ENCODE data around the gene SERTAD1. TPM values are rescaled to one million over a fixed set of nuclear protein-coding genes. Genes with fewer than 3 reads are reported as not detected.
A peak's percentile ranks its signal among the peaks of the same experiment; 100 is the strongest.
"Not testable (repeated sequence)": the region's sequence is repeated elsewhere in the genome, so short reads cannot be mapped to it uniquely, and the experiment has no call there.

The SERTAD1 gene
- total RNA-seq (2014; rRNA removed; shearing (Covaris generic)), result 4.4 and 5.3 TPM in 2 replicates

GRCh38 chr19:40425450-40426287 lies at the start of gene SERTAD1:
Gene SERTAD1, minus strand, starts transcription at chr19:40425992. Its CDS starts 2,446 bp downstream, at chr19:40423546.
- Histone ChIP-seq H3K4me3 (peak within 1 kb of the TSS; percentile 81), H3K9me3 (replicated peaks) (no peaks in the 10 kb centered on the region), H3K27ac (peak within 1 kb of the TSS; percentile 89), H3K4me1 (peaks cover 4% of the 10 kb centered on the region; the same call in 1 of the 2 replicates), H3K27me3 (no peaks in the 10 kb centered on the region), H3K36me3 (no peaks in the 10 kb centered on the region)
- peak; percentile 100 for DNase-seq

GRCh38 chr19:40474737-40475136 lies 48.9 kb upstream of the SERTAD1 start:
- Histone ChIP-seq H3K36me3 (no peaks in the 10 kb centered on the region), H3K4me1 (peaks cover 4% of the 10 kb centered on the region; the same call in 1 of the 2 replicates)
- no peak for DNase-seq

DNA sequence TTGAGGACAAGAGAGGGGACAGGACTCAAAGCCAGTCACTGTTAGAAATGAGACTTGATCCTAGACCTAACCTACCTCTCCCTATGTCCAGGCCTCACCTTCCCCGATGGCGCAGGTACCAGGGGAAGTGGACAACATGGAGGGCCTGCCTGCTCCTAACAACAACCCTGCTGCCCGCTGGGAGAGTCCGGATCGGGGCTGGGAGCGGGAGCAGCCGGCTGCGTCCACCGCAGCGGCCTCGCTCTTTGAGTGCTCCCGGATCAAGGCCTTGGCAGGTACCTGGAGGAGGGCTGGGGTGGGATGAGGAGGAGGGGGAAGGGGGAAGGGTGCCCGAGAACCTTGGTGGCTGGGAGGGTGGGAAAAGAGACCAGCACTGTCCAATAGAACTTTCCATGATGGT lies 46.7 kb upstream of the SERTAD1 start:
- no peak for DNase-seq
- Histone ChIP-seq H3K9me3 (replicated peaks) (no peaks in the 10 kb centered on the region), H3K4me3 (no peak overlapping the region), H3K27ac (no peak overlapping the region), H3K36me3 (no peaks in the 10 kb centered on the region), H3K27me3 (0 out of 2 replicates have a peak, but pooled peaks cover 2% of the 10 kb centered on the region), H3K4me1 (no peaks in the 10 kb centered on the region)

More at GRCh38 chr19:40474737-40475136, 48.9 kb upstream of the SERTAD1 start:
- Histone ChIP-seq H3K9me3 (replicated peaks) (no peaks in the 10 kb centered on the region), H3K27ac (no peak overlapping the region), H3K27me3 (peaks cover 5% of the 10 kb centered on the region; the same call in 1 of the 2 replicates), H3K4me3 (no peak overlapping the region)

GRCh38 chr19:40471111-40471510 lies 45.3 kb upstream of the SERTAD1 start:
- Histone ChIP-seq H3K9me3 (replicated peaks) (no peaks in the 10 kb centered on the region), H3K27ac (no peak overlapping the region), H3K27me3 (0 out of 2 replicates have a peak, but pooled peaks cover 2% of the 10 kb centered on the region), H3K36me3 (no peaks in the 10 kb centered on the region), H3K4me1 (peaks cover 2% of the 10 kb centered on the region; the same call in 1 of the 2 replicates), H3K4me3 (no peak overlapping the region)
- no peak for DNase-seq

DNA sequence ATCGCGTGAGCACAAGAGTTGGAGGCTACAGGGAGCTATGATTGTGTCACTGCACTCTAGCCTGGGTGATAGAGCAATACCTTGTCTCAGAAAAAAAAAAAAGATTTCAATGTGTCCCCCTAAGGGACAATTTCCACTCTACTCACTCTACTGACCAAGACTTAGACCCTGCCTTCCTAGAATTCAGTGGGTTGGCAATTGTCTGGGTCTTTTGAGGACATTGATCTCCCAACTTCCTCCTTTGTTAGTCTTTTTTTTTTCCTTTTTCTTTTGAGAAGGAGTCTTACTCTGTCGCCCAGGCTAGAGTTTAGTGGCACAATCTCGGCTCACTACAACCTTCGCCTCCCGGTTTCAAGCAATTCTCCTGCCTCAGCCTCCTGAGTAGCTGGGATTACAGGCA lies 43.2 kb upstream of the SERTAD1 start:
- Histone ChIP-seq H3K9me3 (replicated peaks) (no peaks in the 10 kb centered on the region), H3K27ac (no peak overlapping the region), H3K36me3 (no peaks in the 10 kb centered on the region), H3K27me3 (no peaks in the 10 kb centered on the region), H3K4me3 (no peak overlapping the region), H3K4me1 (peaks cover 2% of the 10 kb centered on the region; the same call in 1 of the 2 replicates)
- DNase-seq, result no peak

DNA sequence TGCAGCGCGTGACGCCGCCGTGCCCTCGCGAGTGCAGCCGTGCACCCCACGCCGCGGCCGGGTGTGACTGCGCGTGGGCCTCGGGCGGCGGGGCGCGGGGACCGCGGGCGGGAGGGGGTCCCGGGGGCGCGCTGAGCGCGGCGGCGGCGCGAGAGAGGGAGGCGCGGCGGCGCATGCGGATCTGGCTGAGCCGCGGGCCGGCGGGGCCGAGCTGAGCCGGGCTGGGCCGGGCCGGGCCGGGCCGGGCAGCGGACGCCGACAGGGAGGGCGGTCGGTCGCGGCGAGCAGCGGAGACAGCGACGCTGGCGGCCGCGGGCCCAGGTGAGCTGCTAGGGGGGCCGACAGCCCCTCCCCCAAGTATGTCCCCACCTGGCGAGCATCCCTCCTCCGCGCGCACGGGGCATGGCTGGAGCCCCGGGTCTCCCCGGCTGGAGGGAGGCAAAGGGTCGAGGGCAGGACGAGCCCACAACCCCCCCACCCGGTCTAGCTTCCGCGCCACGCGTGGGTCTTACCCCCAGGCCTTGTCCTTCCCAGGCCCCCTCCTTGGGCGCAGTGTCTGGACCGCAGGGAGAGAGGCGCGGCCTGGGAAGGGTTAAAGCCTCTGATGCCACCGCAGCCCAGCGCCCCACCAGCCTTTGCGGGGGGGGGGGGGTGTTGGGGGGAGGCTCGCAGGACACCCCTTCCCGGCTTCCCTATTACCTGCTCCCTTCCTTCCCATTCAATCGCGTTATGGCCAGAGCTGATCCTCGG lies 41.4 kb upstream of the SERTAD1 start, which contains the start of gene SPTBN4:
Gene SPTBN4, plus strand, starts transcription at position 17 of the 750 bp plus-strand sequence. CDS start 5,621 bp downstream, outside the sequence.
- Histone ChIP-seq H3K27me3 (no peaks in the 10 kb centered on the region), H3K9me3 (replicated peaks) (no peaks in the 10 kb centered on the region), H3K36me3 (no peaks in the 10 kb centered on the region), H3K4me3 (peak within 1 kb of the TSS; percentile 55), H3K27ac (no peak within 1 kb of the TSS), H3K4me1 (peaks cover 2% of the 10 kb centered on the region; the same call in 1 of the 2 replicates)
- no peak for DNase-seq

GRCh38 chr19:40466219-40466984 lies 40.6 kb upstream of the SERTAD1 start:
- Histone ChIP-seq H3K36me3 (no peaks in the 10 kb centered on the region), H3K27ac (no peak overlapping the region), H3K9me3 (replicated peaks) (no peaks in the 10 kb centered on the region), H3K4me1 (peaks cover 2% of the 10 kb centered on the region; the same call in 1 of the 2 replicates), H3K4me3 (peak overlapping the region; percentile 55), H3K27me3 (no peaks in the 10 kb centered on the region)
- DNase-seq, result no peak

DNA sequence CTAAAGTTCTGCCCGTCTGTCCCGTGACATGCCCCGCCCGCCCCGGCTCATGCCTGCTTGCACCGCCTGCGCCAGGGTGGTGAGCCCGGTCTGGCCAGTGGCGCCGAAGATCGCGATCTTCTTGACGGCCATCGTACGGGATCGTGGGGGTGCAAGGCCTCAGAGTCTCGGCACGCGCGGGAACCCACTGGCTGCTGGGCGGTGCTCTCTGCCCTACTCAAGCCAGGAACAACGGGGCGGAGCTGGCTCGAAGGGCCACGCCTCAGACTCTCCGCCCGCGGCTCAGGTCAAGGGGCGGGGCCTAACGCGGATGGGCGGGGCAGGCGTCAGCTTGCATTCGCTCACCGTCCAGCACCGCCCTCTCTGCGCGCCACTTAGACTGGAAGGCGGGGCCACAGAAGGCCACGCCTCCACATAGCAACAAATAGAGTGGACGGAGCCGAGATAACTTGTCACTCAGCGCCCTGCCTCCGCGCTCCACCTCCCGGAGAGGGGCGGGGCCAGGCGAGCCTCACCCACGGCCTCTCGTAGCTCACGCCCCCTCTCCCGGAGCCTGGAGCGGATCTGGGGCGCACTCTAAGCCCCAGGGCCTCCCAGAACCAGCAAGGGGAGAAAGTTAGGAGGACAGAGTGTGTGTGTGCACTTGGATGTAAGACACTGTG lies 39.9 kb upstream of the SERTAD1 start, which contains the start of gene BLVRB:
Gene BLVRB, minus strand, starts transcription at position 189 of the 662 bp plus-strand sequence. Its CDS starts 57 bp downstream, at position 132.
- Histone ChIP-seq H3K36me3 (no peaks in the 10 kb centered on the region), H3K9me3 (replicated peaks) (no peaks in the 10 kb centered on the region), H3K4me1 (peaks cover 2% of the 10 kb centered on the region; the same call in 1 of the 2 replicates), H3K4me3 (peak within 1 kb of the TSS; percentile 55), H3K27ac (no peak within 1 kb of the TSS), H3K27me3 (no peaks in the 10 kb centered on the region)
- peak; percentile 97 to 99 for DNase-seq

GRCh38 chr19:40465025-40465556 lies 39.3 kb upstream of the SERTAD1 start:
- Histone ChIP-seq H3K9me3 (replicated peaks) (no peaks in the 10 kb centered on the region), H3K36me3 (no peaks in the 10 kb centered on the region), H3K27ac (no peak overlapping the region), H3K27me3 (no peaks in the 10 kb centered on the region), H3K4me1 (peaks cover 2% of the 10 kb centered on the region; the same call in 1 of the 2 replicates), H3K4me3 (peak overlapping the region; percentile 55)
- no peak for DNase-seq

DNA sequence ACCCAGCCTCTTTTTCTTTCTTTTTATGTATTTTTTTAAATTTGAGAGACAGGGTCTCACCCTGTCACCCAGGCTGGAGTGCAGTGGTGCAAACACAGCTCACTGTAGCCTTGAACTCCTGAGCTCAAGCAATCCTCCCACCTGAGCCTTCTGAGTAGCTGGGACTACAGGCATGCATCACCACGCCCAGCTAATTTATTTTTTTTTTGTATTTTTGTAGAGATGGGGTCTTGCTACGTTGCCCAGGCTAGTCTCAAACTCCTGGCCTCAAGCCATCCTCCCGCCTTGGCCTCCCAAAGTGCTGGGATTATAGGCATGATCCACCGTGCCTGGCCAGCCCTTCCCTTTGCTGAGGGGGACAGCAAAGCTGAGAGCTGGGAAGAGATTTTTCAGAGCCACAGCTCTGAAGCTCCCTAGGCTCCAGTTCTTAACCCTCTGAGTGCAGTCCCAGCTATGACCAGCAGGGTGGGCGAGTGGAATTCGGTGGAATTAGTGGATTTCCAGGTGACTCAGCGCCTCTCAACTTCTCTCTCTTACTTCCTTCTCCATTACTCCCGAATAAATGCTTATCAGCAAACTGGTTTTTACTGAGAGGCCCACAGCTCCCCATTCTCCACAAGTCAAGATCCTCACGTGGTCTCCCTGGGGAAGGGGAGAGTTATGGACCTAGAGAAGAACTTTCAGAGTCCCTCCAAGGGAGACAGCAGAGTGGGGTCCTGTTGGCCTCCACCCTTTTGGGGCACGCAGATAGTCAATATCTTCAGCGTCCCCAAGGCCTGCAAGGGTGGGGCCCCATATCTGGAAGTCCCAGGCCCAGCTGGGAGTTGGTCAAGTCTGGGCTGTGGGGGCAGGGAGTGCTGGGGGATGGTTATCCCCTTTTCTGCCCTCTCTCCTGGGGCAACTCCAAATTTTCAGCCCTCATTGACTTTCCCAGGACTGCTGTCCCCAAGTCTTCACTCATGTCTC lies 38.5 kb upstream of the SERTAD1 start:
- H3K9me3 ChIP-seq (replicated peaks), result no peaks in the 10 kb centered on the region
- H3K36me3 ChIP-seq, result no peaks in the 10 kb centered on the region
- no peak overlapping the region for H3K27ac ChIP-seq
- no peak overlapping the region for H3K4me3 ChIP-seq
- peaks cover 2% of the 10 kb centered on the region; the same call in 1 of the 2 replicates for H3K4me1 ChIP-seq
- H3K27me3 ChIP-seq, result no peaks in the 10 kb centered on the region
- DNase-seq, result peak; percentile 85 to 94

GRCh38 chr19:40463587-40464037 lies 37.8 kb upstream of the SERTAD1 start:
- not testable (repeated sequence) for H3K9me3 ChIP-seq (replicated peaks); H3K4me1 ChIP-seq; H3K27ac ChIP-seq; DNase-seq; H3K36me3 ChIP-seq; H3K27me3 ChIP-seq; H3K4me3 ChIP-seq

DNA sequence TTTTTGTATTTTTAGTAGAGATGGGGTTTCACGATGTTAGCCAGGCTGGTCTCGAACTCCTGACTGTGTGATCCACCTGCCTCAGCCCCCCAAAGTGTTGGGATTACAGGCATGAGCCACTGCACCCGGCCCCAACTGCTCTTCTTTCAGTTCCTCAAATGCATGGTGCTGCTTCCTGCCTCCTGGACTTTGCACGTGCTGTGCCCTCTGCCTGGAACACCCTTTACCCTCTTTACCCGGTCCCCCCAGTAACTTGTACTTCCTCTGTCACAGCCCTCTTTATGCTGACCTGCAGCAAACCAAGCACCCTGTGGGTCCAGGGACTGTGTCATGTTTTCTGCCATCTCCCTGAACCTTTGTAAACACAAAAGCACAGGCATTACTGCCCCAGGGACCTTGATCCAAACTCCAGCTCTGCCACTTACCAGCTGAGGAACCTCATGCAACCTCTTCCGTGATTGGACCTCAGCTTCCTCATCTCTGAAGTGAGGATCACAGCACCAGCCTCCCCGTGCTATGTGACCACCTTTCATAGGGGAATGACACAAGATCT lies 36.0 kb upstream of the SERTAD1 start:
- Histone ChIP-seq H3K4me3 (no peak overlapping the region), H3K9me3 (replicated peaks) (no peaks in the 10 kb centered on the region), H3K36me3 (no peaks in the 10 kb centered on the region), H3K4me1 (peaks cover 2% of the 10 kb centered on the region; the same call in 1 of the 2 replicates), H3K27me3 (no peaks in the 10 kb centered on the region), H3K27ac (no peak overlapping the region)
- no peak for DNase-seq
